ENCODE measurements around the gene MS4A7.
"Not testable (repeated sequence)": the region's sequence is repeated elsewhere in the genome, so short reads cannot be mapped to it uniquely, and the experiment has no call there.

Gene MS4A7, protein sequence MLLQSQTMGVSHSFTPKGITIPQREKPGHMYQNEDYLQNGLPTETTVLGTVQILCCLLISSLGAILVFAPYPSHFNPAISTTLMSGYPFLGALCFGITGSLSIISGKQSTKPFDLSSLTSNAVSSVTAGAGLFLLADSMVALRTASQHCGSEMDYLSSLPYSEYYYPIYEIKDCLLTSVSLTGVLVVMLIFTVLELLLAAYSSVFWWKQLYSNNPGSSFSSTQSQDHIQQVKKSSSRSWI

DNA sequence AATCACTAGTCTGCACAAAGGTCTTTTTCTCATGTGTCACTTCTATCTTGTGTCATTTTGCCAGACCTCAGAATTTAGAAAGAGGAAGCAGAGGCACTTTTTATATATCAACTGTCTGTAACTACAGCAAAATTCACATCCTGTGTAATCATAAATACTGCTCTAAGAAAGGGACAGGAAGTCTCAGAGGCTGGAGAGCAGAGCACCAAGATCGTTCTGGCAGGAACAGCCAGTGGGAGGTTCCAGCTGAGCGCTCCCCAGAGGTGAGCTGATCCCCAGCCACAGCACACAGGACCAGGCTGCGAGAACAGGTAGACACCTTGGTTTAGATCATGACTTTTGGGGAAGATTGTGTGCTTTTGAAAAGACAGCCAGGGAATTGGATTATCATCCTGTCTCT lies at the start of gene MS4A7:
MS4A7 (plus strand) TSS at position 179 of the 400 bp plus-strand sequence. CDS start 4,610 bp downstream, outside the sequence.
- no peak for DNase-seq (ENCODE audit: low read depth)

DNA sequence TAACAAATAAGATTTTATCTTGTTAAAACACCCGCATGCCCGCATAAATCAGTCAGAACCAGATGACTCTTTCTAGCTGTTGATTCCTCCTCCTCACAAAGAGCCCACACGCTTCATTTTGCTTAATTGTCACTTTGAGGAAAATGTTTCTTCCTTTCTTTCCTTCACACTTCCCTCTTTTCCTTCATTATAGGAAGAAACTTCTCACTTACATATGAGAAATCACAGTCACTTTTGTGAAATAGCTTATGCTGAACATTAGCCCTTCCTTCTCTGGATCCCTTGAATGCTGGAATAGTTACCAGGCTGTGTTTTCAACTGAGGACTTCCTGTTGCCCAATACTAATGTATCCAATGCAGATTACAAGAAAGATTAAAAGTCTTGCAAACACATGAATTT lies 45.5 kb upstream of the MS4A7 start:
- DNase-seq (ENCODE audit: low read depth) = no peak

DNA sequence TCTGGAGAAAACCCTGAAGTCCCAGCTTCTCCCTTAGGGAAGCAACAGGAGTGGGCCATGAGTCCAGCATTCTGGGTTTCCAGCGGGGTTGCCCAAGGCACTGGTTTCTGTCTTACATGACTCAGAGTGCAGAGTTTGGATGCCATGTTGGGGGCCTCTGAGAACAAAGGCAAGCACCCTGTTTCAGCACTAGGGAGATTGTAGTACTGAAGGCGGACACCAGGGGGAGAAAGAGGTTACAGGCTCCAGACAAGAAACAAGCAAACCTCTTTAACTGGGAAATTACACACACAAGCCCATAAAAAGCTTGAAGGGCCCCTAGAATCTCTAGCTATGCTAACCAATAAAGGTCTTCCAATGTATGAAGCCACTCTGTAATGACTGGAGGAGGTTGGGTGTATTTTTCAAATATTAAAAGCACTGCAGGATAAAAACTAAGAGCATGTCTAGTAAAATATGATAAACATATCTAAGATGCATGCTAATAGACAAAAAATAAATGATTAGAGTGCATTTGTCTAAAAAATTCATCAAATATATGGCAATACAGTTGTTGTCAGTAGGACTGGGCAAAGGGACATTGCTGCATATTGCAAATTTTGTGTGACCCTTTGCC lies 44.2 kb upstream of the MS4A7 start:
- DNase-seq (ENCODE audit: low read depth) = peak; percentile 27

DNA sequence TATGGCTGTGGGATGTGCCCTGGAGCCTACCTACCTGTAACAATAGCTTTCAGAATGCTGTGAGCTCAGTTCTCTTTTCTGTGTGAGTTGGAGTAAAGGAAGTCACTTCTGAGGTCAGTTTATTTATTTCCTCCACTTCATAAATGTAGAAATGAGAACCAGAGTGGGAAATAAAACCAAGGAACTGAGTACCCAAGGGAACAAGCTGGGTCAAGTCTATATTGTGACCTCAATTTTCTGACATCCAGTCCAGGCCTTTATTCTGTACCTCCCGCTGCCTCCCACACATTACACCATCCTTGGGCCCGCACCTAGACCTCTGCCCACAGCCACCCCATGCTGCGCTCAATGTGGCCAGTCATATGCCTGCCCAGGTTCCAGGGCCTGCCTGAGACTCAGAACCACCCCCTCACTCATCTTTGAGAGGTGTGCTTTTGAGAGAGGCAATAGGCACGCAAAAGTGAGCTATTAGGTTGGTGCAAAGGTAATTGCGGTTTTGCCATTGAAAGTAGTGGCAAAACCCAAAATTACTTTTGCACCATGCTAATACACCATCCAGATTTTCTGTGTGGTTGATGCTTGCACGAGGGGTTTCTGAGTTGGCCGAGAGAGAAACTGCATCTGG lies 41.5 kb upstream of the MS4A7 start:
- DNase-seq (ENCODE audit: low read depth) = no peak

DNA sequence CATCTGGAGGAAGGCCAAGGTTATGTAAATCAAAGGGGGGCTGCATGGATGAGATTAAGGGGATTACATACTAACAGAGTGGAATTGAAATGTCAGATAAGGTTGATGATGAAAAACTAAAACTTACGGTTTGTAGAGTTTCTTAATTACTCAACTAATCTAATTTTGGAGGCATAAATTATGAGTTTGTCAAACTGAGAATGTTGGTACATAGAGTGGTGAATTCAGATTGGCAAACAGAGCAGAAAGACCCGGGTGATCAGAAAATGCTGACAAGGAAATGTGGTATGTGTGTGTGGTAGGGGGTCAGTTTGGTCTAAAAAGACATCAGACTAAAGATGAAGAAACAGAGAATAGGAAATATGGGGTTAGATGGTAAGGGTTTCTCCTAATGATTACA lies 40.3 kb upstream of the MS4A7 start:
- no peak for DNase-seq (ENCODE audit: low read depth)

DNA sequence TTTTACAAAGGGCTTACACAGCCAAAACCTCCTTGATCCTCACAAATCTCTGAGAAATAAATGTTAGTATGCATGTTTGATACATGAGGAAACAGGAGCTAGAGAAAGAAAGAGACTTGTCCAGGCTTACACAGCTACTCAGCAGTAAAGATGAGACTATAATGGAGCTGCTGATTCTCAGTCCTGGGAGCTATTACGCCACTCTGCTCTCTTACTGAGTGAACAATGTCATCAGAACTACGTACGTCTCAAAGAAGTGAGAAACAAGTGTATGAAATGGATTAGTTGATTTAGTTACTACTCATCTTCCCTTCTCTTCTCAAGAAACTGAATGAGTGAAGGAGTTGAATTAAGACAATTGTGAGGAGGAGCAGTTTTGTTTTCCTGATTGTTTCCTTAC lies 39.0 kb upstream of the MS4A7 start:
- no peak for DNase-seq (ENCODE audit: low read depth)

DNA sequence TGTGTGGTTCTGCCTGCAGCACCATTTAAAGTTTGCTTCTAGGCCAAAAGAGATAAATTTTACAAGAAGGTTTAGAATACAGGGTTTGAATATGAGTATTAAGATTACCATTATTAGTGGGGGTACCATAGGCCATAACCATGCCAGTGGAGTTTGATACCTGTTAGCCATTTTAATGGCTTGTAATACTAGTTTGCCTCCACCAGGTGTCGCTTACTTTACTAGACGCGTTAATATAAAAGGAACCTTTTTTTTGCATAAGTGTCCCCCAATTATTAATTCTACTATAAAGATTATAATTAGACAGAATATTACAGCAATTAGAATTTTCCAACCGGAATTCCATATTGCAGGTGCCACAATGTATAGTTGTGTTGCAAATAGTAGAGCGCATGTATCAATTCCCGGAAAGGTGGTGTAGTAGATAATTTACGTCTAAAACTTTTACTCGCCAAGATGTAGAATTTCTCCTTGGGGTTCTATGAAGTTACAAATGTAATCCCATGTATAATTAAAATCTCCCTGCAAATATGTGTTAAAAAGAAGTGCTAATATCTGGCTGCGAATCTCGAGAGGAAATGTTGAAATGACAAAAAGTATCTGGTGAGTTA lies 35.1 kb upstream of the MS4A7 start:
- DNase-seq (ENCODE audit: low read depth) = peak; percentile 3

DNA sequence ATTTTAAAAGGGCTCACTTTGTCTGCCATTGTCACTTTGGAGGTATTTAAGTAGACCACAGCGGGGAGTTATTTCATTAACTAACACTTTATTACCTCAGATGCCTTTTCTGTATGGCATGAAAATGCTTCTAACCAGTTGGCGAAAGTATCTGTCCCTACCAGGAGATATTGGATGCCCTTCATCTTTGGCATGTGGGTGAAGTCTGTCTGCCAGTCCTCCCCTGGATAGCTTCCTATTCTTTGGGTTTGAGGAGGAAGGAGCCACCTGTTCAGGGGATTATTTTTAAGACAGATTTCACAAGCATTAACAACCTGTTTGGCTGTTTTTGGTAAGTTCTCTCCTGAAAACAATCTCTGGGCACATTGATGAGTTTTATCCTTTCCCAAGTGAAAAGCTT lies 34.2 kb upstream of the MS4A7 start:
- DNase-seq (ENCODE audit: low read depth) = no peak

DNA sequence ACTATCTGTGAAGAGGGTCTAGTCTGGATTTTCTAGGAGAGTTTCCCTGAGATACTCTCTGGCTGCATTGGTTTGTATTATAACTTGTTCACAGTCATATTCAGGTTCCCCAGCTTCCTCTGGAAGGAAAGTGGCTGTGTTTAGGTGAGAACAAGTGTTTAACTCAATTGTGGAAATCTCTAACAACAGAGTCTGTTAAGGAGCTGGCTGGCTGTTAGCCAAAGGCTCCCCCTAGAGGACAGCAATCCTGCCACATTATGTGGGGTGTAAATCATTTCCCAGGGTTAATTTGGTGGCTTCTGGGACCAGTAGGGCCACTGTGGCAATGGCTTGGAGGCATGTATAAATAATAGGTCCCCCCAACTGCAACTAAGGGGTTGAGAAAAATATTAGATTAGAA lies 32.8 kb upstream of the MS4A7 start:
- no peak for DNase-seq (ENCODE audit: low read depth)

DNA sequence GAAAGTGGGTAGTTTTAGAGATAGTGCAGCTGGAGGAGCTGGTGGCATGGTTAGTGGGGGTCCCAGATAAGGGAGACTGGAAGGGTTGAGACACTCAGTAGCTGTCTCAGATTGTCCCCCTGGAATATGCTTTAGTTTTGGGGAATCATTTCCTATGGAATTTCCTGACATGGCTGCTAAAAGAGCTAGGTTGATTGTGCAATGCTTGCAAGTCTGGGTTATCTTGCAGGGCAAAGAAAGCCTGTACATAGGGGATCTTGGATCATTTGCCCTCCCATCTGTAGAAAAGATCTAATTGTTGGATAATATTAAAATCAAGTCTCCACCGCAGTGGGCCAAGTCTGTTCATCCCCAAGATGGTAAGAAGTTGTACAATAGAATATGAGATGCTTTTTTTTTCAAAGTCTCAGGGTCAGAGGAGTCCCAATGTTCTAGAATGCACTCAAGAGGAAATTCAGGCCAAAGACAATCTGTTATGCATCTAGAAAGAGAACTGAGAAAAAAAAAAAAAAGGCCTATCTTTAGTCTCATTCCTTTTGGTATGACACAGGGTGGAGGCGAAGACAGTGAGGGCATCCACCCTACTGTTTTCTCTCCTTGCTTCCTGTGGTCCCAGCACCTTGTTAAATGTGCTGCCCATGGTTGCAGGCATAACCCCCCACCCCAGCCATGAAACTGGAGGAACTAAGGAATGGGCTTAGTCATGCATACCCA lies 31.1 kb upstream of the MS4A7 start:
- no peak for DNase-seq (ENCODE audit: low read depth)

DNA sequence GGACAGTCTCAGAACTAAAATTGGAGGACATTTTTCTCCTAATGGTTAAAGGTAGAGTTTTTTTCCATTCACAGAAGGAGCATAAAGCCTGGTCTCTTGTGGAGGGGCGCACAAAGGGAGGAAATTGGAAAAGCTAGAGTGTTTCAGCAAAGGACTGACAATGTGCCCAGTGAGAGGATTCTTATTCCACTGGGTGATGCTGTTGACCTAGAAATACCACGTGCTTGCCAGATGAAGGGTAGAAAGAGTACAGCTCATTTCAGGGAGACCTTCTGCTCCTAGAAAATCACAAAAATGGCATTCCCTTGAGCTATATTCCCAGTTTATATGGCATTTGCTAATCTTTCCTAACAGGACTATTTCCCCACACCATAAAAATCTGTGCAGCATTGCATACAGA lies 30.2 kb upstream of the MS4A7 start:
- no peak for DNase-seq (ENCODE audit: low read depth)

DNA sequence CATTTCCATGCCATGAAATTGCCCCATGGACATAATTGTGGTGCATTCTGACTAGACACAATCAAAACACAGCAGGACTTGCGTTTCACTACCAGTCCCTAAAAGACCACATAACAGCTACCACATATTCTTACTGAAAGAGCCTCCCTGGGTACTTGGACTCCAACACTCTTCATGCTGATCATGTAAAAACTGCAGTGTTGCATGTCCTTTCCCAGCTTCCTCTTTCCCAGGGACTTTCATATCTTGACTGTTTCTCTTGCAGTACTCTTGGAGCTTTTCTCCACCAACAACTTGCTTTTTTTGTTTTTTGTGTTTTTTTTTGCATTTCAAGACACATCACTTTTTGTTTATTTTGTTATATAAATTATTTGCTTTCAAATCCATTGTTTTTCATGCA lies 28.3 kb upstream of the MS4A7 start:
- DNase-seq (ENCODE audit: low read depth) = no peak

DNA sequence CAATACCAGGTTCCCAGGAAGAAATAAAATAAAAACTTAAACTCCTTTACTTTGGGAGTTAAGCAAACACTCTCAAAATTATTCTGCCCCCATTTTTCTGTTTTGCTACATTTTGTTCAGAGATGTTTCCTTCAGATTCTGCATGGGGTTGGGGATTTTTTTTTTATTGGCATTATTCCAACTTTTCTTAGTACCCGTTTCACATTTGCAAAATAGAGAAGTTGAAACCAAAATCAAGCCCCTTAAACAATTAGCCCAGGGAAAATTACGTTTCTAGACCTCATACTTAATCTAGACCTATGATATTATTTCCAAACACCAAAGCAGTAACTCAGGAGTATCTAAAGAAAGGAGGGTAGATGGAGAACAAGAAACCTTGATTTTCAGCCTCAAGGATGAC lies 20.6 kb upstream of the MS4A7 start:
- no peak for DNase-seq (ENCODE audit: low read depth)

DNA sequence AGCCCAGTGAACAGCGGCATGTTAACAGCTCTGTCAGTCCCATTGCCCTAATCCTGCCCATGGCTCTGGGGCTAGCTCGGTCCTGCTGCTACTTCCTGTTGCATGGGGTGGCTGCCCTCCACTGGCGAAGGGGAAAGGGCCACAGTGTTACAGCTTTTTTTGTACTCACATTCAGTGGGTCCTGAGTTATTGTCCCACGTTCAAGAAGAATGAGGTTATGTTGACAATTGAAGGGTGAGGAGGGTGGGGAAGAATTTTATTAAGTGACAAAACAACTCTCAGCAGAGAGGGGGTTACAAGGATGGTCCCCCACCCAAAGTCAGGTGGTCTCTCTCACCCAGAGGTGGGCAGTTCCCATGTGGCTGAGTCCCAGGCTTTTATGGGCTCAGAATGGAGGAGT lies 17.7 kb upstream of the MS4A7 start:
- DNase-seq (ENCODE audit: low read depth) = no peak

DNA sequence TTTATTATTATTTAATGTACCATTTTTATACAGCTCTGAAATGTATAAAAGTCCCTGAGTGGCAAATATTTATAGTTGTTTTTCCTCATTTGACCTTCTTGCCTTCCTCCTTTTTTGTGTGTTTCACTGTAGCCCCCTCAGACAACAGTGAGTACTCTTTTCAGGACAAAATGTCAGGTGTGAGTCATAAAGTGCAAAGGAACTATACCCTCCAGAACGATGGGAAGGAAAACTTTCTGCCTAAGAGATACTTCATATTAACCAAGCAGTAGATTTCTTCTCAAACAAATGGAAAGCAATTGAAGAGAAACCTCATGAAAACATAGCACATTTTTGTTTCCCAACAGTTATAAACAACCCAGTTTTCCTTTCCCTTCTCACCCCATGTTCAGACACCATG lies 16.1 kb upstream of the MS4A7 start:
- DNase-seq (ENCODE audit: low read depth) = no peak

DNA sequence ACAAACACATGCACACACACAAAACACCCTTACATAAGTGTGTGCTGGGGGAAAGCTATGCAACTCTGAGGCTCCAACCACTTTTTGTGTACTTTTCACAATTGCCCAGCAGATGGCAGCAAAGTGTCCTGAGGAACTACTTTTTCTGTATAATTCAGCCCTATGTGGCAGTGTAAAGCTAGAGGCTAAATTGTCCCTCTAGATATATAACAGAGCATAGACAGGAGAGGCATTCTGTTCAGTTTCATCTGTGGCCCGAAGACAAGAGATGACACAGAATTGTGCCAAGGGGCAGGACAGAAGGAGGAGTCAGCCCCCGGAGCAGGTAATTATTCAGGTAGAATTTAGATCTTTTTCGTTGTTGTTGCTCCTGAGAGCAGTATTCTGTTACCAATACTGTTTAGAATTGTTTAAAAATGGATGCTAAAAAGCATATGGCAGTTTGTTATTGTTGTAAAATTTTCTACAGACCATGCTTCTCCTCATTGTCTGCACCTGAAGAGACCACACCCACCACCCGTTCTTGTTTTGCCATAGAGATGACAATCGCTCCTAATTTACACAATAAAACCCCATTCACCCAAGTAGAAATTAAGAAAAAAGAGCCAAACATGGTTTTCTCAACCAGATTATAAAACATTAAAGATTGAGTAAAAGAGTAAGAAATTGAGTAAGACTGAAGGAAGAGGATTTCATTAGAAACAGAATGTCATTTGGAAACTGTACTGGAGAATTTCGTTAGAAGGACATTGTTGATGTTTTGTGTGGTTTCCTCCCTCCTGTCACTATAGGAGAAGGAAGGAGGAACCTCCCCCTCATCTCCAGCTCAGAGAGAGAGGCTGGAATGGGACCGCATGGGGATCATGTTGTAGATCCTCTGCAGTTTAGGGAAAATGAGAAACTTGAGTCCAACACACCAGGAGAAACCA lies 14.5 kb upstream of the MS4A7 start:
- DNase-seq (ENCODE audit: low read depth) = peak; percentile 36

DNA sequence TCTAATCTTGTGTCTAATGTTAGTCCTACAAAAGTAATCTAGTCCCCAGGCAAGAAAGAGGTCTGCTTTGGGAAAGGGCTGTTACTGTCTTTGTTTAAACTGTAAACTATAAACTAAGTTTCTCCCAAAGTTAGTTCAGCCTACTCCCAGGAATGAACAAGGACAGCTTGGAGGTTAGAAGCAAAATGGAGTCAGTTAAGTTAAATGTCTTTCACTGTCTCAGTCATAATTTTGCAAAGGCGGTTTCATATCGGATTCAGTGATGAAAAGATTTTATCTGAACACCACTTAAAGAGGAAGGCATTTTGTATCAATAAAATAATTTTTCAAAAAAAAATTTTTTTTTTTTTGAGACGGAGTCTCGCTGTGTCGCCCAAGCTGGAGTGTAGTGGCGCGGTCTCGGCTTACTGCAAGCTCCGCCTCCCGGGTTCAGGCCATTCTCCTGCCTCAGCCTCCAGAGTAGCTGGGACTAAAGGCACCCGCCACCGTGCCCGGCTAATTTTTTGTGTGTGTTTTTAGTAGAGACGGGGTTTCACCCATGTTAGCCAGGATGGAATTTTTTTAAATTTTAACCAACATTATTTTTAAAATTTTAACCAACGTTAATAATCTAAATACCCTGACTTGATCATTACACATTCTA lies 11.9 kb upstream of the MS4A7 start:
- not testable (repeated sequence) for DNase-seq (ENCODE audit: low read depth)

DNA sequence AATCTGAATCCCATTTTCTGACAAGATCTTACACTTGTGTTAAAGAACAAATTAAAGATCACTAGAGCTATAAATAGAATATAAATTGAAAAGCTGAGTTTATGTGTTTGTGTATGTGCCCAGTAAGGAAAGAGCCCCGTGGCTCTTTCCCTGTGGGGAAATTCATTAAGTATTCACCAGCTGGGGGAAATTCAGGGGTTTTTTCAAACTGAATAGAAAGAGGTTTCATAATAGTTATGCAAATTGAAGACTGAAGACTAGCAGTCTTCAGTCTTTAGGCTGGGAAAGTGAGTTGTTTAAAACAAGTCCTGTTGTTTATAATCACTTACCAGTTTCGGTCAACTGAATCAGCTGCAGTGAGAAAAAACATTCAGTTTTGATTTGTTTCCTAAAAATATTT lies 11.3 kb upstream of the MS4A7 start:
- DNase-seq (ENCODE audit: low read depth) = no peak

DNA sequence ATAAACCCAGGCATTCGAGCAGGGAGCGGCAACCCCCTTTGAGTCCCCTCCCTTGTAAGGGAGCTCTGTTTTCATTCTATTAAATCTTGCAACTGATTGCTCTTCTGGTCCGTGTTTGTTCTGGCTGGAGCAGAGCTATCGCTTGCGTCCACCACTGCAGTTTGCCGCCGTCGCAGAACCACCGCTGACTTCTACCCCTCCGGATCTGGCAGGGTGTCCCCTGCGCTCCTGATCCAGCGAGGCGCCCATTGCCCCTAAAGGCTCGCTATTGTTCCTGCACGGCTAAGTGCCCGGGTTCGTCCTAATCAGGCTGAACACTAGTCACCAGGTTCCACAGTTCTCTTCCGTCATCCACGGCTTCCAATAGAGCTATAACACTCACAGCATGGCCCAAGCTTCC lies 10.4 kb upstream of the MS4A7 start:
- DNase-seq (ENCODE audit: low read depth) = no peak

DNA sequence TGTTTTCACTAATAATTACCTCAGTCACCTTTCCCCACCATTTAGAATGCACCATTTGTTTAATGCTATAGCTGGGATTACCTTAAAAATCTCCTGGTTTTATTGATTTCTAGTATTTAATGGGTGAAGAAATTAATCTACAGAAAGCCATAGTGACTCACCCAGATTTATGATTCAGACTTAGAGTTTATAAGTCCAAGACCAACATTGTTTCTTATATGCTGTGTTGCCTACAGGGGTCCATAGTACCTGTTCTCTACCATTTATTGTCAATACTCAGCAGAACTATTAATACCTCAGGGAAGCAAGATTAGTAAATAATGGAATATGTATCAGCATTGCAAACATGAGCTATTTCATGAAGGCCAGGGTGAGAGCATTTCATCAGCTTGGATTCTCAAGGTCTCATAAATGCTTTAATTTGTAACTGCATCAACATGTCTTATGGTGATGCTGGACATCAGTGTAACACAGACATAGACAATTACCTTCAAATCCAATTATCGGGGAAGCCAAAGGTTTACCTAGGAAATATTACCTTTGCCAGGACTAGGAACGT lies 8.0 kb upstream of the MS4A7 start:
- DNase-seq (ENCODE audit: low read depth) = no peak

DNA sequence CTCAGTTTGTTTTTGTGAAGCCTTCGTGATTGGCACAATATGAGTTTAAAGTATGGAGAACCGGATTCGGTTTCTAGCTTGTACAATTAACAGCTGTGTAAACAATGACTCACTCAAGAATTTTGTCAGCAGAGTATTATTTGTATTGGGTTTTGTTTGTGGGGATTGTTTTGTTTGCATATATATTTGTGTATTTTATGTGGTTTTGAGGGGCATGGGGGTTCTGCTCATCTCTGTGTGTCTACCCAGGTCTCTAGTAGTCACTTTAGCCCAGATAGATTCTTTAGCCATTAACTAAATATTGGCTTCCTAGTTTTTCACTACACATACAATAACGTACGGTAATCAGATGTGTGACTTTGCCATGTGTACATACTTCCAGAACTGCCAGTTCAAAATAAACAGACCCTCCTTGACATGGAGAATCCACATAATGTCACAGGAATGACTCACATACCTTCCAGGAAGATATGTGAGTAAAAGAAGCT lies 7.5 kb upstream of the MS4A7 start:
- no peak for DNase-seq (ENCODE audit: low read depth)

Measured in amniotic epithelial cell (primary cell).